Neural progenitor cell (in vitro differentiated cells): ENCODE measurements around the gene CASTOR2.
"Not testable (repeated sequence)": the region's sequence is repeated elsewhere in the genome, so short reads cannot be mapped to it uniquely, and the experiment has no call there.

Experiments
- CTCF ChIP-seq: fragments of 200-600 bp; sonication (generic); IDR thresholded peaks from 2 replicates; pipeline ENCODE4 v1.5.1; 2017; ENCODE audit warnings: antibody characterized with exemption, mild to moderate bottlenecking
- EZH2 ChIP-seq: fragments of 200-600 bp; sonication (generic); IDR thresholded peaks from 2 replicates; pipeline ENCODE4 v1.6.1; 2017; ENCODE audit warnings: antibody characterized with exemption, mild to moderate bottlenecking, moderate library complexity

- TF ChIP-seq CTCF, EZH2: not testable (repeated sequence)
Measured at GRCh38 chr7:74939429-74939828, 25.1 kb upstream of the CASTOR2 start.
